GM21381 (cell line): ENCODE data around the gene MYRIP.

Experiments used
- ATAC-seq: cut with Tn5 transposase; IDR thresholded peaks from one replicate; pipeline ENCODE4 v1.9.1; 2021; ENCODE audit warnings: mild to moderate bottlenecking, moderate library complexity; ENCODE audit not compliant: unreplicated experiment

The MYRIP gene

GRCh38 chr3:40308725-40309417 is 499.5 kb downstream of the MYRIP start:
- peak; percentile 1 for ATAC-seq

DNA sequence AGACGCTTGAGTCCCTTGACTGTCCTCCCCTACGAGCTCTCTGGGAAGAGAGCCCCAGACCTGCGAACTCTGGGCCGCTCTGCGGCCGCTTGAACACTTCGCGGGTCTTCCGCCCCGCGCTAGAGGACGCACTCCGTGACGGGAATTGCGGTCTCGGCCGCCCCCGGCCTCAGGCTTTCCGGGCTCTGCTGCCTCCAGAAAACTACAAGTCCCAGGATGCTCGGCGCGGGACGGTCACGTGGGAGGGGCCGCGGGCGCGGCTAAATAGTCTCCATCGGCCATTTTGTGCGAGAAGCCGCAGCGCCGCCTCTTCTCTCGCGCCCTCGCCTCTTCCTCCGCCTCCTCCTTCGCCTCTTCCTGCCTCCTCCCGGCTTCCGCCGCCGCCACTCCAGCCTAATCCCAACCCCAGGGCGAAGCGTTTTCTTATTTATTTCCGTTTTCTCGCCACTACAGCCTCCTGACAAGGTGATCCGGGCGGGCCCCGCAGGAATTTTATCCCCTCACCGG is 500.1 kb downstream of the MYRIP start, which contains the start of gene EIF1B:
EIF1B (plus strand) TSS at position 290 of the 507 bp plus-strand sequence. CDS start 235 bp downstream, outside the sequence.
- ATAC-seq = peak; percentile 95
